K562 (cell line): Measurements from ENCODE around the gene MRPL42. TPM values are rescaled to one million over a fixed set of nuclear protein-coding genes. Genes with fewer than 3 reads are reported as not detected.

Experiments used
- ATAC-seq: fragments of 200-7000 bp; cut with Tn5 transposase; 3 replicates; pipeline ENCODE4 v1.9.1; 2020; ENCODE audit warnings: moderate library complexity
- BruUV-seq: library from RNA; stranded (reverse); fragments of 400-500 nt; replicated peaks from 2 replicates; lab custom pipeline; 2021; lab: Mats Ljungman, UMichigan
- CTCF ChIA-PET: fragments of 300-600 bp; formaldehyde crosslinking; extraction: SDS; loops from one replicate; lab custom pipeline; 2021; ENCODE audit warnings: low intra/inter-chr PET ratio; lab: Yijun Ruan, JAX
- POLR2A ChIA-PET: fragments of 300-600, 350-650 bp; sonication (Branson Sonifier 250); formaldehyde crosslinking; extraction: SDS; loops from one replicate; lab custom pipeline; 2021; ENCODE audit warnings: antibody characterized with exemption, inconsistent platforms; lab: Yijun Ruan, JAX
- DNase-seq, 4 experiments: peaks; one replicate each; pipeline versions ENCODE4 v3.0.0 to v3.0.0-alpha.2; 2011 to 2018; ENCODE audit warnings: low spot score in 3 of 4, mixed read lengths in 3 of 4; ENCODE audit errors: extremely low read depth in 1 of 4
- FAIRE-seq: peaks from 2 replicates; lab custom pipeline; 2011; peaks lifted over from hg19 to GRCh38; lab: Jason Lieb, UNC
- H2AFZ ChIP-seq: 2 replicates; pipeline ENCODE4 v1.6.0; 2011; ENCODE audit warnings: low read depth, low read length, control low read depth, inconsistent platforms
- H3K27ac ChIP-seq: fragments of 200-600 bp; 3 replicates; pipeline ENCODE4 v1.8.0; 2011; ENCODE audit warnings: low read depth, mild to moderate bottlenecking, control low read depth, inconsistent platforms, low read length, moderate library complexity, mixed read lengths; ENCODE audit errors: extremely low read depth
- H3K27me3 ChIP-seq, 2 experiments: fragments of 300-600 bp in 1 of 2; 2 replicates in 1 of 2; 3 replicates in 1 of 2; pipeline versions ENCODE4 v1.6.0 to v1.8.0; 2011; ENCODE audit warnings: inconsistent platforms in 2 of 2, low read length in 2 of 2, mild to moderate bottlenecking in 1 of 2, mixed read lengths in 1 of 2, moderate library complexity in 1 of 2; ENCODE audit not compliant: control insufficient read depth in 2 of 2, insufficient read depth in 2 of 2
- H3K36me3 ChIP-seq: fragments of 300-600 bp; 3 replicates; pipeline ENCODE4 v1.8.0; 2011; ENCODE audit warnings: mild to moderate bottlenecking, low read length, inconsistent platforms; ENCODE audit not compliant: control insufficient read depth, insufficient read depth
- H3K4me1 ChIP-seq, 2 experiments: fragments of 200-600 bp in 1 of 2; replicated peaks in 1 of 2; 2 replicates in 1 of 2; 3 replicates in 1 of 2; pipeline versions ENCODE4 v1.5.1 to v1.8.0; 2011; ENCODE audit warnings: inconsistent platforms in 2 of 2, low read length in 2 of 2, mild to moderate bottlenecking in 1 of 2, mixed read lengths in 1 of 2, moderate library complexity in 1 of 2; ENCODE audit not compliant: control insufficient read depth in 2 of 2, insufficient read depth in 2 of 2
- H3K4me2 ChIP-seq: 2 replicates; pipeline ENCODE4 v1.6.1; 2011; ENCODE audit warnings: low read length, control low read depth, inconsistent platforms, mixed read lengths; ENCODE audit not compliant: insufficient read depth
- H3K4me3 ChIP-seq: fragments of 200-600 bp; sonication (generic), shearing (Covaris generic); 2 replicates; pipeline ENCODE4 v1.5.1; 2016; ENCODE audit warnings: control low read depth, inconsistent platforms
- H3K79me2 ChIP-seq: fragments of 200-600 bp; 3 replicates; pipeline ENCODE4 v1.8.0; 2011; ENCODE audit warnings: low read length, inconsistent platforms; ENCODE audit not compliant: control insufficient read depth, insufficient read depth
- H3K9ac ChIP-seq, 2 experiments: 2 replicates each; pipeline versions ENCODE4 v1.6.0 to v1.6.1; 2011; ENCODE audit warnings: low read depth in 2 of 2, low read length in 2 of 2, control low read depth in 1 of 2, inconsistent platforms in 1 of 2, mild to moderate bottlenecking in 1 of 2, mixed read lengths in 1 of 2; ENCODE audit not compliant: insufficient read depth in 1 of 2
- H3K9me1 ChIP-seq: one replicate; pipeline ENCODE4 v1.6.0; 2011; ENCODE audit warnings: inconsistent platforms, mild to moderate bottlenecking, low read length, moderate library complexity; ENCODE audit not compliant: control insufficient read depth, insufficient read depth
- H3K9me3 ChIP-seq: replicated peaks from 2 replicates; pipeline ENCODE4 v1.5.1; 2011; ENCODE audit warnings: low read depth, low read length, inconsistent platforms; ENCODE audit not compliant: control insufficient read depth, insufficient read depth
- H4K20me1 ChIP-seq: replicated peaks from 2 replicates; pipeline ENCODE4 v1.6.1; 2011; ENCODE audit warnings: low read length, inconsistent platforms, mixed read lengths; ENCODE audit not compliant: control insufficient read depth, insufficient read depth
- ARNT ChIP-seq, 2 experiments: fragments of 450-650 bp; IDR thresholded peaks; 2 replicates each; pipeline ENCODE4 v1.6.1; 2016; ENCODE audit warnings: mild to moderate bottlenecking in 1 of 2
- BACH1 ChIP-seq: fragments of 200-800 bp; sonication (Bioruptor generic); IDR thresholded peaks from 2 replicates; pipeline ENCODE4 v1.6.1; 2016; ENCODE audit warnings: missing genetic modification characterization, missing compliant biosample characterization
- DPF2 ChIP-seq: fragments of 450-650 bp; IDR thresholded peaks from 2 replicates; pipeline ENCODE4 v1.6.1; 2016
- E2F3 ChIP-seq: fragments of 250-450 bp; sonication (Bioruptor Pico); IDR thresholded peaks from 2 replicates; pipeline ENCODE4 v1.4.0; 2020; ENCODE audit warnings: mild to moderate bottlenecking
- FOXA3 ChIP-seq, 2 experiments: fragments of 450-650 bp in 1 of 2; sonication (generic) in 1 of 2; formaldehyde crosslinking; IDR thresholded peaks in 1 of 2; conservative IDR thresholded peaks in 1 of 2; 2 replicates each; pipeline versions ENCODE4 v1.4.0 to v1.8.0; 2020 to 2022; ENCODE audit warnings: mild to moderate bottlenecking in 2 of 2, missing genetic modification reagents in 1 of 2
- KDM5B ChIP-seq: fragments of 200-600 bp; sonication (generic); IDR thresholded peaks from 2 replicates; pipeline ENCODE4 v1.6.1; 2012; ENCODE audit warnings: low read depth, mild to moderate bottlenecking, moderate library complexity, low read length, control low read depth, inconsistent platforms; ENCODE audit not compliant: insufficient replicate concordance
- MTA3 ChIP-seq: fragments of 450-650 bp; formaldehyde crosslinking; IDR thresholded peaks from 2 replicates; pipeline ENCODE4 v1.6.1; 2017; ENCODE audit warnings: mild to moderate bottlenecking, borderline replicate concordance
- PHF21A ChIP-seq: fragments of 450-650 bp; IDR thresholded peaks from 2 replicates; pipeline ENCODE4 v1.6.1; 2017; ENCODE audit warnings: low read depth, borderline replicate concordance
- PML ChIP-seq: IDR thresholded peaks from 2 replicates; pipeline ENCODE4 v1.6.1; 2012; ENCODE audit warnings: low read length, inconsistent platforms
- POLR2A ChIP-seq: fragments of 450-650 bp; conservative IDR thresholded peaks from 2 replicates; pipeline ENCODE4 v1.6.1; 2016
- POLR2B ChIP-seq: fragments of 450-650 bp; IDR thresholded peaks from 2 replicates; pipeline ENCODE4 v1.6.1; 2018; ENCODE audit warnings: low read depth; ENCODE audit not compliant: partially characterized antibody
- TEAD1 ChIP-seq, 2 experiments: fragments of 450-650 bp in 1 of 2; sonication (generic) in 1 of 2; formaldehyde crosslinking; IDR thresholded peaks; 2 replicates each; pipeline versions ENCODE4 v1.4.0 to v1.8.0; 2020 to 2022; ENCODE audit warnings: mild to moderate bottlenecking in 2 of 2, missing genetic modification reagents in 1 of 2
- TRIM25 ChIP-seq: fragments of 450-650 bp; IDR thresholded peaks from 2 replicates; pipeline ENCODE4 v1.7.0; 2016; ENCODE audit warnings: borderline replicate concordance
- UBTF ChIP-seq, 2 experiments: IDR thresholded peaks; 2 replicates each; pipeline ENCODE4 v1.6.1; 2012; ENCODE audit warnings: improper control_type of control experiment in 2 of 2, low read depth in 2 of 2, low read length in 2 of 2, borderline replicate concordance in 1 of 2
- XRCC3 ChIP-seq: fragments of 450-650 bp; IDR thresholded peaks from 2 replicates; pipeline ENCODE4 v1.6.1; 2017; ENCODE audit warnings: mild to moderate bottlenecking, moderate library complexity
- ZNF263 ChIP-seq: sonication (generic); formaldehyde crosslinking; IDR thresholded peaks from 2 replicates; pipeline ENCODE4 v1.8.0; 2022; ENCODE audit warnings: mild to moderate bottlenecking, missing genetic modification reagents, borderline replicate concordance
- ZNF584 ChIP-seq: fragments of 200-800 bp; sonication (Bioruptor generic); IDR thresholded peaks from 2 replicates; pipeline ENCODE4 v1.6.1; 2016; ENCODE audit warnings: low read depth, mild to moderate bottlenecking, missing genetic modification characterization, missing compliant biosample characterization
- WGBS: fragments of 100-300 bp; shearing (Covaris generic); methylation state at CpG from one replicate; pipeline ENCODE4 v1.1.6; 2016; ENCODE audit warnings: low coverage, mixed read lengths; ENCODE audit not compliant: insufficient coverage; ENCODE audit errors: missing lambda C conversion rate; 5-methylcytosine and 5-hydroxymethylcytosine counted together
- in situ Hi-C: fragments of 300-500 bp; cut with MboI; formaldehyde crosslinking; loops from 4 replicates; pipeline ENCODE4 v1.15.0; 2018; ENCODE audit warnings: inconsistent platforms, mixed read lengths
- intact Hi-C: fragments of 100-400 bp; cut with micrococcal nuclease; formaldehyde crosslinking; loops from 2 replicates; pipeline ENCODE4 v1.14.2; 2022
- polyA plus RNA-seq, 8 experiments: library from polyadenylated mRNA; depleted of rRNA in 4 of 8; stranded (reverse) in 5 of 8; unstranded in 3 of 8; fragments of >200 nt; fragmentation: Nextera tagmentation in 2 of 8; fragmentation: Illumina TruSeq in 1 of 8; extraction: Ambion mirVana in 2 of 8; extraction: Trizol in 1 of 8; gene quantifications; 2 replicates each; pipeline versions ENCODE4 v1.2.1 to v1.2.3, GENCODE V29; 2011 to 2014; ENCODE audit warnings: inconsistent platforms in 1 of 8, missing spikeins in 1 of 8
- total RNA-seq, 7 experiments: library from RNA; depleted of rRNA in 6 of 7; stranded (reverse); fragments of >200 nt in 6 of 7; fragmentation: Illumina TruSeq in 2 of 7; extraction: Trizol in 2 of 7; gene quantifications; 2 replicates each; pipeline versions ENCODE4 v1.2.1 to v1.2.3, GENCODE V29; 2011 to 2021; ENCODE audit warnings: low replicate concordance in 1 of 7

MRPL42 gene
- total and polyA plus RNA-seq, 9 of the 15 experiments (the other 6 are each of a cell fraction or from before 2014, with no cell fraction given): 104 to 806 (median 218) TPM

- Histone ChIP-seq H3K4me3 (peak overlapping the region; percentile 89), H3K27me3 (no peaks in the 10 kb centered on the region), H3K27ac (peak overlapping the region; percentile 93), H3K9me3 (no peaks in the 10 kb centered on the region), H3K9ac (peak overlapping the region; percentile 94), H3K4me1 (peaks cover 8 to 29% of the 10 kb centered on the region in 2 experiments), H2AFZ (peak overlapping the region; percentile 88), H3K4me2 (peak overlapping the region; percentile 89), H3K36me3 (peaks cover 12% of the 10 kb centered on the region; the same call in 1 of the 3 replicates), H4K20me1 (peaks cover 30% of the 10 kb centered on the region), H3K9me1 (peaks cover 7% of the 10 kb centered on the region), H3K79me2 (peaks cover 53% of the 10 kb centered on the region)
- intact Hi-C loops (no loop called here), in situ Hi-C loops (no loop called here)
- FAIRE-seq (no peak), DNase-seq (peak in 1 of 4 experiments; percentile 29), ATAC-seq (peak; percentile 6)
- WGBS: 1% methylated on average over 19 of the region's 19 CpGs
- ChIA-PET POLR2A (interaction anchor here (0.6 to 1.7 kb wide), 11 partner anchors 11 to 658 kb away, joined by 3 to 5 read pairs (median 3); no protein-coding TSS in a partner anchor), CTCF (no interaction called here)
- BruUV-seq: TSS peak; percentile 88
- TF ChIP-seq PHF21A: 0 out of 2 replicates have a peak, but pooled peaks have one; percentile 0
- no peak for TF ChIP-seq E2F3
- peak; percentile 71; the same call in 1 of the 2 replicates for TF ChIP-seq ZNF263 (CRISPR knock-in tag)
- TF ChIP-seq MTA3: 0 out of 2 replicates have a peak, but pooled peaks have one; percentile 12
- peak in 1 of 2 experiments; percentile 62; a peak in 1 of 4 replicates for TF ChIP-seq UBTF (IDR thresholded peaks at IDR 0.05; ENCODE audit: borderline replicate concordance in 1 of 2, low read depth in 2 of 2, low read length in 2 of 2)
- peak in 1 of 2 experiments; percentile 55; a peak in 1 of 4 replicates for TF ChIP-seq TEAD1 (CRISPR knock-in tag; IDR thresholded peaks at IDR 0.05)
- TF ChIP-seq POLR2B: peak; percentile 5
- no peak for TF ChIP-seq XRCC3
- TF ChIP-seq BACH1: no peak
- TF ChIP-seq PML: peak; percentile 14; the same call in 1 of the 2 replicates
- peak in 1 of 2 experiments; percentile 59; a peak in 1 of 4 replicates for TF ChIP-seq FOXA3 (CRISPR knock-in tag; conservative IDR thresholded peaks at IDR 0.05 in 1 of 2, IDR thresholded peaks at IDR 0.05 in 1 of 2)
- TF ChIP-seq TRIM25: 0 out of 2 replicates have a peak, but pooled peaks have one; percentile 28
- peak; percentile 44; the same call in 1 of the 2 replicates for TF ChIP-seq DPF2
- no peak for TF ChIP-seq ZNF584 (CRISPR knock-in tag)
- TF ChIP-seq ARNT (IDR thresholded peaks at IDR 0.05): 0 out of 4 replicates have a peak, but pooled peaks of 1 of the 2 experiments have one; percentile 23
- TF ChIP-seq POLR2A: no peak; the same call in none of the 2 replicates
- TF ChIP-seq KDM5B: peak; percentile 34
Observed at GRCh38 chr12:93442411-93443340, 24.6 kb upstream of the MRPL42 start.
